ENCODE measurements around the gene DHX32. TPM values are rescaled to one million over a fixed set of nuclear protein-coding genes. Genes with fewer than 3 reads are reported as not detected.

DHX32 gene
- total RNA-seq, 2 experiments from 2014 or later = 16.3 to 18.6 TPM

DNA sequence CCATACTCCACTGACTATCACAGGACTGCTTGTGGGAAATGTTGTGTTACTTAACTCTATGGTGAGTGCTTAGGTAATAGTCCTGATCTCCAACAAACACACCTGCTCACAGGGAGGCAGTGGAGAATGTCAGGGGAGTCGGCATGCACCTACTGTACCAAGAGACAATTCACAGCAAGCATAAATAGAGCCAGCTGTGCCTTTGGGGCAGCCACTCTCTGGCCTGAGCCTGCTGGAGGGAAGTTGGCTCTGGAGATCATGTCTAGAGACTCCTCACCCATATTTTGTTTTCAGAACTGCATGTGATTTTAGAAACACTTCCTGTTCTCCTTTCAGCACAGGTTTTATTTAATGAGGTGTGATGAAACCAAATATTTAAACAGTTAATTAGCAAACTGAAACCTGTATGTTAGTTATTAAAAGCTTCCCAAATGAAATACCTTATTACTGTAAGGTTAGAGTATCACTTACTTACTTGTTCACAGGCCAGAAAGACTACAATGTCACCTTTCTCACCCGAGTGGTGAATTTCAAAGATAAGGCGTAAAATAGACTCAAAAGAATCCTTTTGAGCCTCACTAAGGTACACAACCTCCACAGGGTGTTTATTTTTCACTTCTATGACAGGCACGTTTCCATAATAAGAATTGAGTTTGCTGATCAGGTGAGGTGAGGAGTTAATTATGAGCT lies 21.8 kb downstream of the DHX32 start:
- Mint-ChIP-seq H3K4me1 (ENCODE audit: low read depth) (no peaks in the 10 kb centered on the region), H3K27ac (no peak overlapping the region), H3K9me3 (no peaks in the 10 kb centered on the region), H3K4me3 (no peak overlapping the region), H3K27me3 (no peaks in the 10 kb centered on the region), H3K36me3 (no peaks in the 10 kb centered on the region)
- no peak for DNase-seq
- POLR2A ChIA-PET = no interaction called here
- CTCF ChIA-PET = no interaction called here
- intact Hi-C loops (cut with micrococcal nuclease) = no loop called here

DNA sequence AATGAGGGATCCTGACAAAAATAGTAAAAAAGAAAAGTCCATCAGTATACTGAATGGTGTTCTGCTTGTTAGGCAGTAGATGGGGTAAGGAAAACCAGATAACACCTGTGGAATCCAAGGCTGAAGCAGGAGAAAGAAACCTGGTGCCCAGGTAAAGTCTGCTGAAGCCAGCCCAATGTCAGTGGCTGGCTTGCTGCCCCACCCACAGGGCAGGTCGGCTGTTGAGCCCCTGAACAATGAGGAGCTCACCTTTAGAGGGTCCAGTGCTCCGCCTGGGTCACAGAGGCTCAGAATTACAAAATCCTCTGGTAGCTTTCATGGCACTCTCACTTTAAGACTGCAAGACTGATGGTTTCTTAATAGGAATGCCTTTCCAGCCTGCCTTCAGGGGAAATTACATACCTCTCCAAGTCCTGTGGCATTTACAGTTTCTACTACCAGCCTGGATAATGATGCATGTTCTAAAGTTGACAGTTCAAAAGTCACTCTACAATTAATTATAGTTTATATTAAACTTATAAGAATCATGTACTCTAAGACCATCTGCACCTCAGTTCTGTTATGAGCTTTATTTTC lies 23.8 kb downstream of the DHX32 start:
- Mint-ChIP-seq H3K27ac (no peak overlapping the region), H3K36me3 (peaks cover 9% of the 10 kb centered on the region), H3K4me3 (no peak overlapping the region), H3K27me3 (no peaks in the 10 kb centered on the region), H3K9me3 (no peaks in the 10 kb centered on the region), H3K4me1 (ENCODE audit: low read depth) (no peaks in the 10 kb centered on the region)
- ChIA-PET POLR2A (no interaction called here), CTCF (interaction anchor here (0.8 to 1.1 kb wide), 2 partner anchors 12 to 383 kb away, joined by 3 to 5 read pairs; no protein-coding TSS in a partner anchor)
- no peak for DNase-seq
- intact Hi-C loops (cut with micrococcal nuclease) = no loop called here

DNA sequence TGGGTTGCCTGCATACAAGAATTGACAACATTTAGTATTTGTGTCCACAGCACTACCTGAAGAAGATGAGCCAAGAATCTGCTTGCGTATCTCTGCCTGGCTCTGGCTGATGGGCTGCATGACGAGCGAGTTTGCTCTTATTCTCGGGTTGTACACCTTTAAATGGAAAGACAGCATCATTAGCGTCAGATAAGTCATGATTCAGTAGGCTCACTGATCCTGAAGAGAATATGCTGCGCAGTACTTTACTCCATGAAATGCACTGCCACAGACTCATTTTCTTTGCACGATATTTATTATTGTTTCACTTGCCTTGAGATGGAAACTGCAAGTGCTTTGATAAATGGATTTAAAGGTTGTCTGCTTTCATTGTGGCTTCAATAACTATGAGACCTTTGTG lies 28.6 kb downstream of the DHX32 start:
- H3K9me3 Mint-ChIP-seq = no peaks in the 10 kb centered on the region
- no peaks in the 10 kb centered on the region for H3K4me1 Mint-ChIP-seq (ENCODE audit: low read depth)
- H3K27ac Mint-ChIP-seq = no peak overlapping the region
- peaks cover 21% of the 10 kb centered on the region for H3K36me3 Mint-ChIP-seq
- no peak for DNase-seq
- ChIA-PET CTCF (no interaction called here), POLR2A (no interaction called here)
- H3K27me3 Mint-ChIP-seq = no peaks in the 10 kb centered on the region
- H3K4me3 Mint-ChIP-seq = no peak overlapping the region
- intact Hi-C loops (cut with micrococcal nuclease) = no loop called here

DNA sequence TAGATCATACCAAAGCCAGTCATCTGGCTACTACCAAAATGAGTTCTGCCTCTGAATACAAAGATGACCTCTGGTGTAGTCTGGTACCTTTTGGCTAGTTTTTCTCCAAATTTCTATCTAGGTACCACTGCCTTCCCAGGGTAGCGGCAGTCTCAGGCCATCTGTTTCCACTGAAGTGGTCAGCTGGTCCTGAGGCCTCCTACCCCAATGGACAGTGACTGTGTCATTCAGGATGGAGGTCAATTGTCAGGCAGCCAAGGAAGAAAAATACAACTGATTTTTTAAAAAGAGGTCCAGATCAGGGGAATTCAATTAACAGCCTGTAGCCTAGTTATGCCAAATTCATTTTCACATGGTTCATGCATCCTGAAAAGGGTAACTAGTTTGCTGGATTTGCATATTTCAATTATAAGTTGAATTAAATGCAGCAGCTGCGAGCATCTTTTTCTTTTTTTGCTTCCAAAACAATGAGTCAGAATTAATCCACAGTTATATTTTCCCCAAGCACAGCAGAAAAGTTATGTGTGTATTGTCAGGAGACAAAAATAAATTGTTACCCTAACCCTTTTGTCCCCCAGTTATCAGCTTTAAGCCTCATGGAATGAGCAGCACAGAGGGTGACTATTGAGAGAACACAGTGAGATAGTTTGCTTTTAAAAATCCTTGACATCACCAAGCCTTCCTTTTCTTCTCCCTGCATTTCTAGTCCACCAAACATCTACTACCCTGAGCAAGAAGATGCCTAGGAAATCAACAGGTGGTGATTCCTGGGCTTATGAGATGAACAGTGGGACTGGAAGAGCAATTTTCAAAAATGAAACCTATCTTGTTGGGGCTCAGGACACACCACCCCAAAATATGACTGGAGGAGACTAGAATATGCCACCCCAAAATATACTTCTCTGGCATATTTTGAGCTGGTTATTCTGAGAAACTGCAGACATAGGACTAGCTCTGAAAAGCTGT lies 30.0 kb downstream of the DHX32 start:
- ChIA-PET CTCF (no interaction called here), POLR2A (no interaction called here)
- no peaks in the 10 kb centered on the region for H3K4me1 Mint-ChIP-seq (ENCODE audit: low read depth)
- no peak overlapping the region for H3K27ac Mint-ChIP-seq
- peaks cover 23% of the 10 kb centered on the region for H3K36me3 Mint-ChIP-seq
- H3K27me3 Mint-ChIP-seq = no peaks in the 10 kb centered on the region
- no peak overlapping the region for H3K4me3 Mint-ChIP-seq
- DNase-seq = no peak
- H3K9me3 Mint-ChIP-seq = no peaks in the 10 kb centered on the region
- intact Hi-C loops (cut with micrococcal nuclease) = no loop called here

DNA sequence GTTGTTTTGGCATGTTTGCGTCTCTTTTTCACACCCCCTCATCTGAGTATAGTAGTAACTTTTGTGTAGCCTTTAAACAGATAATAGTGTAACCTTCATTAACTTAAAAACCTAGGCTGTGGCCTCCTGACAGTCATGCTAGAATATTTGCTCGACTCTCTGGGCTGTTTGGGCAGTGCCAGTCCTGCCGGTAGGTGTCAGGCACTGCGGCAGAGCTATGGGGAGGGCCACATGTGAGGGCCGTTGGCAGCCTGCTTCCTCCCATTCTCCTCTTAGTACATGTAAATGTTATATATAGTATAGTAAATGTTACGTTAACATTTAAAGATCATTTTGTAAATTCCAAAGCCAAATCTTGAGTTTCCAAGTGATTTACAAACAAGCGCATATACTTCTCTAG lies 31.6 kb downstream of the DHX32 start:
- DNase-seq = no peak
- ChIA-PET POLR2A (interaction anchor here (0.6 kb wide), 1 partner anchor 1556 kb away, joined by 3 read pairs; no protein-coding TSS in a partner anchor), CTCF (interaction anchor here (0.6 kb wide), 1 partner anchor 84 kb away, joined by 3 read pairs; no protein-coding TSS in a partner anchor)
- H3K4me3 Mint-ChIP-seq = no peak overlapping the region
- intact Hi-C loops (cut with micrococcal nuclease) = no loop called here
- H3K27me3 Mint-ChIP-seq = no peaks in the 10 kb centered on the region
- no peaks in the 10 kb centered on the region for H3K9me3 Mint-ChIP-seq
- H3K4me1 Mint-ChIP-seq (ENCODE audit: low read depth) = no peaks in the 10 kb centered on the region
- H3K36me3 Mint-ChIP-seq = peaks cover 23% of the 10 kb centered on the region
- no peak overlapping the region for H3K27ac Mint-ChIP-seq

DNA sequence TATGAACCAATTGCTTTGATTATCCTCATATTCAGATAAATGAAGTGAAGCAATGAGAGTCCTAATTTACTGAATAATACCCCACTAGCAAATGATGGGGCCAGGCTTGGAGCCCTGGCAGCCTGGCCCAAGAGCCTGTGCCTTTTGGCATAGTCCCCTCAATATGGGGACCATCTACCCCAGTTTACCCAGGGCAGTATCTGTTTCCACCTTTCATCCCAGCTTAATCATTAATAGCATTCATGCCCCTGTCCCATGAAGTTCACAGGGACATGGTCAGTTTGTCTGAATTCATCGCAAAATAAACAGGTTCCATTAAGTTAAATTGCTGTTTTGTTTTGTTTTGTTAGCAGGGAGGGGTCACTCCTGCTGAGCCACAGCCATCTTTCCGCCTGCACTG lies 32.2 kb downstream of the DHX32 start:
- ChIA-PET POLR2A (no interaction called here), CTCF (no interaction called here)
- no peak overlapping the region for H3K27ac Mint-ChIP-seq
- DNase-seq = no peak
- peaks cover 23% of the 10 kb centered on the region for H3K36me3 Mint-ChIP-seq
- H3K27me3 Mint-ChIP-seq = no peaks in the 10 kb centered on the region
- no peaks in the 10 kb centered on the region for H3K4me1 Mint-ChIP-seq (ENCODE audit: low read depth)
- H3K9me3 Mint-ChIP-seq = no peaks in the 10 kb centered on the region
- intact Hi-C loops (cut with micrococcal nuclease) = no loop called here
- H3K4me3 Mint-ChIP-seq = no peak overlapping the region

DNA sequence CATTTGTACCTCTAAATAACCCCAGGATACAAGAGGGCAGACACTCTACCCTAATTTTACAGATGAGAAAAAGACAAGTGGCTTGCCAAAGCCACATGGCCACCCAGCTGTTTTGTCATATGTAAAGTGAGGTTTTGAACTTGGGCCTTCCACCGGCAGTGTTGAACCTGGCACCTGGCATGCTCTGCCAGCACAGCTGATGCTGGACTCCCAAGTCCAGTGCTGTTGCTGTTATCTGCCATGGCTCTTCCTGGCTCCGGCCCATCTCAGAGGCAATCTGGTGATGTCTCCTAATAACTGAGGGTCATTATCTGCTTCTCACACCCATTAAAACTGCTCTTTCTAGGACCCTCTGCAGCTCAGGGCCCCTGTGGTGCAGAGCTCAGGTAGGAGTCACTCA lies 32.7 kb downstream of the DHX32 start:
- Mint-ChIP-seq H3K36me3 (peaks cover 20% of the 10 kb centered on the region), H3K27me3 (no peaks in the 10 kb centered on the region), H3K27ac (no peak overlapping the region), H3K4me3 (no peak overlapping the region), H3K9me3 (no peaks in the 10 kb centered on the region), H3K4me1 (ENCODE audit: low read depth) (no peaks in the 10 kb centered on the region)
- no peak for DNase-seq
- ChIA-PET CTCF (no interaction called here), POLR2A (no interaction called here)
- intact Hi-C loops (cut with micrococcal nuclease) = no loop called here

DNA sequence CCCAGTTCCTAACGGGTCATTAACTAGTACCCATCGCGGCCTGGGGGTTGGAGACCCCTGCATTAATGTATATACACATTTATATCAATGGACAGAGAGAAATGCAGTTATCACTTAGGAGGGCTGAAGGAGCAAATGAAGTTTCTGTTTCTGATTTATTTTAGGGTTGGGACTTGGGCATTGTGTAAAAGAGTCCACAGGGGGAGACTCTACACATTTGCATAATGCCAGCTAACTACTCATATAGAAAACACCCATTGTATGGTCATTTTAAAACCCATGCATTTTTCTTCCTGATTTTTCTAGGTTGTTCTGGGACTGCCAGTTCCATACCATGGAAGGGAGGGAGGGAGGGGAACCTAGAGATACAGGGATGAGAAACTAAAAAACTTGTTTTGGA lies 34.2 kb downstream of the DHX32 start:
- no peak for DNase-seq
- CTCF ChIA-PET = interaction anchor here (0.6 kb wide), 1 partner anchor 86 kb away, joined by 4 read pairs; no protein-coding TSS in a partner anchor
- no peak overlapping the region for H3K4me3 Mint-ChIP-seq
- H3K27me3 Mint-ChIP-seq = no peaks in the 10 kb centered on the region
- H3K36me3 Mint-ChIP-seq = peaks cover 12% of the 10 kb centered on the region
- H3K27ac Mint-ChIP-seq = no peak overlapping the region
- H3K9me3 Mint-ChIP-seq = no peaks in the 10 kb centered on the region
- intact Hi-C loops (cut with micrococcal nuclease) = no loop called here
- H3K4me1 Mint-ChIP-seq (ENCODE audit: low read depth) = no peaks in the 10 kb centered on the region
- POLR2A ChIA-PET = no interaction called here

DNA sequence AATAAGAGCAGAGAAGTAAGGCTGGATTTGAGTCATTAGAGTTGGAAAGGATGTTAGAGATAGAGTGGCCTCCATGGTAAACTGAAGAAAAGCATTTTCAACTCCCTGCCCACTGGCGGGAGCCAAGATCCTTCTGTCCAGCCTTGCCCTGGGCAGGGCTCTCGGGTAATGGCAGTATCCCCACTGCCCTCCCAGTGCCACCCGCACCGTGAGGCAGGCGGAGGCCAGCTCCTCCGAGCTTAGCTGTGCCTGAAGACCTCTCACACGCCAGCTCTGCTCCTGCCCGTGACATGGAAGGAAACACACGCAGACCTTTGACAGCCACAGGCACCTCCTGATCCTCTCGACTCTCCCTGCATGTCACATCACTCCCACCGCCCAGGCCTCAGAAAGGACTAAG lies 35.5 kb downstream of the DHX32 start:
- CTCF ChIA-PET = no interaction called here

DNA sequence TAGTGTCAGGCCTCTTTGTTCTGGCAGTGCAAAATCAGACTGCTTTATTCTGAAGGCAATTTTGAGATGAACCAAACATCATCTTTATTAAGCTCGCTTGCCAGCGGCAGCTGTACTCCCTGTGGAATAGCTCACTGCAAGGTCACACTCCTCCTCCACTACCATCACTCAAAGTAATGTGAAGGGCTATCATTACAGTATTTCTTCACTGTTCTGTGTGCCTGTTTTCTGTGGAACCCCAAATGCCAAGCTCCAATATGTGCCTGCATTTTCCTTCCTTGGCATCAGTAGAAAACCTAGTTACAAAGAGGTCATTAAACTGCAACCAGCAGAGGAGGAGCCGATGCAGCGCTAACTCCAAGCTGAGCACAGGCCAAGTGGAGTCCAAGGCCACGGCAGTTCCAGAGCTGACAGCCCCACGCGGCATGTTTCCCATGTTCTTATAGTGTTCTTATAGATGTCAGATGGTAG lies 36.3 kb downstream of the DHX32 start:
- intact Hi-C loops (cut with micrococcal nuclease) = no loop called here
- ChIA-PET CTCF (no interaction called here), POLR2A (no interaction called here)
- Mint-ChIP-seq H3K27me3 (no peaks in the 10 kb centered on the region), H3K4me1 (ENCODE audit: low read depth) (no peaks in the 10 kb centered on the region), H3K36me3 (peaks cover 13% of the 10 kb centered on the region), H3K4me3 (no peak overlapping the region), H3K27ac (no peak overlapping the region), H3K9me3 (no peaks in the 10 kb centered on the region)
- DNase-seq = no peak

More for the DNA sequence above, 35.5 kb downstream of the DHX32 start:
- intact Hi-C loops (cut with micrococcal nuclease) = no loop called here
- H3K27ac Mint-ChIP-seq = no peak overlapping the region
- POLR2A ChIA-PET = no interaction called here
- H3K9me3 Mint-ChIP-seq = no peaks in the 10 kb centered on the region
- peaks cover 11% of the 10 kb centered on the region for H3K36me3 Mint-ChIP-seq
- no peak for DNase-seq
- H3K4me3 Mint-ChIP-seq = no peak overlapping the region
- H3K27me3 Mint-ChIP-seq = no peaks in the 10 kb centered on the region
- no peaks in the 10 kb centered on the region for H3K4me1 Mint-ChIP-seq (ENCODE audit: low read depth)

DNA sequence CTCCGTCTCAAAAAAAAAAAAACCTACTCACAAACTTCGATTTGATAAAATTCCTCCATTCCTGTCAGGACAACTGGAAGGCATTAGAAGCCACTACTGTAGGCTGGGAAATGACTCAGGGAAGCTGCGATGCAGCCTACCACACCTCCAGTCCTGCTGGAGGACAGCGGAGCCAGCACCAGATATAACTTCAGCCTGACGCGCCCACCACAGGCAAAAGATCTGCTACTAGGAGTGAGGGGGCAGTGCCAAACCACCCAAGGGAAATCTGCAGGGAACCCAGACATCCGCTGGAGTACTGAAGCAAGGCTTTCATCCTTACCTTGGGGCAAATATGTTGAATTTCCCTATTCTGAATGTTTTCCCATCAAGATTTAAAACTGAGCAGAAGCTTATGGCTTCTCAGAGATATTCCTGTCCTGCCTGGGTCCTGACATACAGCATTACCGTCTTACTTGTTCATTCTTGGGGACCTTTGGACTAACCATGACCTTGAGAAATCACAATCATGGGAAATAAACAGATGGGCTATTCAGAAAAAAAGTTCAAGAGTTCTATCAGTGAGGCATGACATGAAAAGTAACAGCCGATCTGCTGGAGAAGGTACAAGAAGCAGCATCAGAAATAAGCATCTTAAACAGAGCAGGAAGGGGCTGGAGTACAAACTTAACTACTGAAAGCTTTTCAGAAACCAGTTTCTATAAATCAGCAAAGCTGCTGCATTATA lies 37.3 kb downstream of the DHX32 start:
- Mint-ChIP-seq H3K36me3 (peaks cover 13% of the 10 kb centered on the region), H3K4me1 (ENCODE audit: low read depth) (no peaks in the 10 kb centered on the region), H3K27me3 (no peaks in the 10 kb centered on the region), H3K27ac (no peak overlapping the region), H3K4me3 (no peak overlapping the region), H3K9me3 (no peaks in the 10 kb centered on the region)
- intact Hi-C loops (cut with micrococcal nuclease) = no loop called here
- ChIA-PET CTCF (no interaction called here), POLR2A (no interaction called here)
- DNase-seq = no peak

DNA sequence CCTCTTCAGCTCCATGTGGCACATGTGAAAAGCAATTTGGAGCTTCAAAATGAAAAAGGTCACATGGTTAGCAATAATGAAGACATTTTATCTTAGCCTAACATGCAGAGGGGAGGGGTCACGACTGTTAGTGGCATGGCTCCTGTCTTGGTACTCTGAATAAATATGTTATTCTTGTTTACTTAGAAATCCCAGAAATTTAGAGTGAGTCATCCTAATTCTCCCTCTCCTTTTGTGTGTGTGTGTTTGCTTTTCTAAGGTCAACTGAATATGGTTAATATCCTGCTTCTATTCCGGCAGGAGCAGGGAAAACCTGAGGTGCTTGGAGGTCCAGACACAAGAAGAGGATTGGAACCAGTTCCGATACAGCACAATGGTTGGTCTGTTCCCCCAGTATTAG lies 40.1 kb downstream of the DHX32 start:
- no peak for DNase-seq
- CTCF ChIA-PET = no interaction called here

More for the DNA sequence above, 40.1 kb downstream of the DHX32 start:
- intact Hi-C loops (cut with micrococcal nuclease) = no loop called here
- H3K4me1 Mint-ChIP-seq (ENCODE audit: low read depth) = no peaks in the 10 kb centered on the region
- no peaks in the 10 kb centered on the region for H3K27me3 Mint-ChIP-seq
- H3K9me3 Mint-ChIP-seq = no peaks in the 10 kb centered on the region
- H3K27ac Mint-ChIP-seq = no peak overlapping the region
- H3K36me3 Mint-ChIP-seq = peaks cover 25% of the 10 kb centered on the region
- POLR2A ChIA-PET = no interaction called here
- H3K4me3 Mint-ChIP-seq = no peak overlapping the region

Data from activated CD4-positive, alpha-beta memory T cell treated with anti-CD3 and anti-CD28 coated beads for 36 hours (primary cell).